ENCODE measurements around the gene TOX4.
"Not testable (repeated sequence)": the region's sequence is repeated elsewhere in the genome, so short reads cannot be mapped to it uniquely, and the experiment has no call there.

The TOX4 gene

GRCh38 chr14:21536418-21537089 lies 59.6 kb downstream of the TOX4 start:
- no peak for DNase-seq

- DNase-seq: no peak
These were observed 60.1 kb downstream of the TOX4 start for GRCh38 chr14:21537090-21537424.

- DNase-seq: no peak
These were observed 62.4 kb downstream of the TOX4 start for GRCh38 chr14:21539189-21539940.

- DNase-seq: no peak
These were observed 64.5 kb downstream of the TOX4 start for GRCh38 chr14:21541413-21542074.

- peak; percentile 4 for DNase-seq
These were observed 66.5 kb downstream of the TOX4 start for GRCh38 chr14:21543521-21543960.

GRCh38 chr14:21543963-21544362 lies 67.0 kb downstream of the TOX4 start:
- DNase-seq: no peak

GRCh38 chr14:21544588-21544987 lies 67.6 kb downstream of the TOX4 start:
- not testable (repeated sequence) for DNase-seq
